ENCODE results near the gene FOXC2.
A peak's percentile ranks its signal among the peaks of the same experiment; 100 is the strongest.

Gene FOXC2

DNA sequence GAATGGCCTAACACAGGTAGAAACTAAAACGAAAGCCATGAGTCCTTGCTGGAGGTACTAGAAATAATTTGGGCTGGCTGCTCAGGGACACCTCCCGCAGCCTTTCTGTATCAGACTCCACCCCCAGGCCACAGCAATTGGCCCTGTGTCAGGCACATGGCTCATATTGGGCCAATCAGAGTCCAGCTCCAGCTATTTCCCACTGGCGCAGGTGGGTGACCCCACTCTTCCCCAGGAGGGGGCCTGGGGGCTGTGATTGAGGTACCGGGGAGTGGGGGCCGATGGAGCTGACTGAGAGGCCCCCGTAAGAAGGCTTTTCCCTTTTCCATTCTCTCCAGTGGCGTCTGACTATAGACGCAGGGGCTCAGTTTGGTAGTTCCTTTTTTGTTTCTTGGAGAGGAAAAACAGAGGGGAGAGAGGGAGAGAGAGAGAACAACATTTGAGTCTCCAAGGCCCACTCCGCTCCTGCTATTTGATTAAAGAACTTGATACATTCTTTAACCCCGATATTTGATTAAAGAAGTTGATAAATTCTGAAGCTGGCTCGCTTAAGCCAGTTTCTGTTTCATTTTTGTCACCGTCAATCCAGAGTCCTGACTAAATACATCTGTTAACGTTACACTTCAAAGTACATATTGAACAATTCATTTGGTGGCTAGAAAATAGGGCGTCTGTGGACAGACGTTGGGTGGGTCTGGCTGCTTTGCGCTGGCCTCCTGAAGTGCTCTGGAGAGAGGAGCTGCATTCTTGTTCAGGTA, 38.0 kb downstream of the FOXC2 start:
- no peak for DNase-seq (ENCODE audit: low read depth)
- TF ChIP-seq, protein P1, sequence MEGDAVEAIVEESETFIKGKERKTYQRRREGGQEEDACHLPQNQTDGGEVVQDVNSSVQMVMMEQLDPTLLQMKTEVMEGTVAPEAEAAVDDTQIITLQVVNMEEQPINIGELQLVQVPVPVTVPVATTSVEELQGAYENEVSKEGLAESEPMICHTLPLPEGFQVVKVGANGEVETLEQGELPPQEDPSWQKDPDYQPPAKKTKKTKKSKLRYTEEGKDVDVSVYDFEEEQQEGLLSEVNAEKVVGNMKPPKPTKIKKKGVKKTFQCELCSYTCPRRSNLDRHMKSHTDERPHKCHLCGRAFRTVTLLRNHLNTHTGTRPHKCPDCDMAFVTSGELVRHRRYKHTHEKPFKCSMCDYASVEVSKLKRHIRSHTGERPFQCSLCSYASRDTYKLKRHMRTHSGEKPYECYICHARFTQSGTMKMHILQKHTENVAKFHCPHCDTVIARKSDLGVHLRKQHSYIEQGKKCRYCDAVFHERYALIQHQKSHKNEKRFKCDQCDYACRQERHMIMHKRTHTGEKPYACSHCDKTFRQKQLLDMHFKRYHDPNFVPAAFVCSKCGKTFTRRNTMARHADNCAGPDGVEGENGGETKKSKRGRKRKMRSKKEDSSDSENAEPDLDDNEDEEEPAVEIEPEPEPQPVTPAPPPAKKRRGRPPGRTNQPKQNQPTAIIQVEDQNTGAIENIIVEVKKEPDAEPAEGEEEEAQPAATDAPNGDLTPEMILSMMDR (conservative IDR thresholded peaks at IDR 0.05; ENCODE audit: control insufficient read depth, insufficient read depth, low read depth, low read length) = no peak
- no peak overlapping the region for H3K4me3 ChIP-seq (ENCODE audit: control insufficient read depth, low read depth, low read length)

DNA sequence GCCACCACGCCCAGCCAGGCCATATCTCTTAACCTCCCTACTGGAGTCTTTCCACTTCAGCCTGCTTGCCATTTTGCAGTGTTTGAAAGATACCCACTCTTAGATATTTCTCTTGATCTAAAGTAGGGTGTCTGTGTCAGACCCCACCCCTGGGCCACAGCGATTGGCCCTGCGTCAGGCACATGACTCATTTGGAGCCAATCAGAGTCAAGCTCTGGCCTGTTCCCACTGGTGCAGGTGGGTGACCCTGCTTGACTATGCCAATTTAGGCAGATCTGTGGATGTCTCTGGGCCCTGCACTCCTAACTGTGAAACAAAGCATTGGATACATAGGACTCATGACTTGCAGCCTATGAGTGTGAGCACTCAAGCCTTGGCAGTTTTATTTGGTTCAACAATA, 39.3 kb downstream of the FOXC2 start:
- H3K4me3 ChIP-seq (ENCODE audit: control insufficient read depth, low read depth, low read length) = no peak overlapping the region
- TF ChIP-seq, protein P1 (conservative IDR thresholded peaks at IDR 0.05; ENCODE audit: control insufficient read depth, insufficient read depth, low read depth, low read length) = no peak
- no peak for DNase-seq (ENCODE audit: low read depth)

DNA sequence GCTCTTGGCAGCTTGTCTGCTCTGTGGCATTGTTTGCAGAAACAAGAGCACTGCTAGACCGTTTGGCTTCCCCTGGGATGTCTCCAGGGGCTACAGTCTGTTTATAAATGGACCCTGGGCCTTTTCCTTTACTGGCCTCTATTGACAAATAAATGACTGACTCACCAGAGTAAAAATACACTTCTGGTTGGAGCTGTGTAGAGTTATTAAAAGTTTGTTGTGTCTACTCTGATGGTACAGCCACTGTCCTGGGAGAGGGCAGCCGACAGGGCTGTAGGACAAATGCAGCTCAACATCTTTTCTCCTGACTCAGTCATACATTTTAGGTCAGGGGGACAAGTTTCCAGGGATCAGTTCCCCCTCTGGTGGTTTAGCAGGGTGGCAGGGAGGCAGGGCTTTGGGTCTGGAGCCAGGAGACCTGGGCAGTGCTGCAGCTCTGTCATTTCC, 41.7 kb downstream of the FOXC2 start:
- DNase-seq (ENCODE audit: low read depth) = no peak
- TF ChIP-seq, protein P1 (conservative IDR thresholded peaks at IDR 0.05; ENCODE audit: control insufficient read depth, insufficient read depth, low read depth, low read length) = no peak
- no peak overlapping the region for H3K4me3 ChIP-seq (ENCODE audit: control insufficient read depth, low read depth, low read length)

DNA sequence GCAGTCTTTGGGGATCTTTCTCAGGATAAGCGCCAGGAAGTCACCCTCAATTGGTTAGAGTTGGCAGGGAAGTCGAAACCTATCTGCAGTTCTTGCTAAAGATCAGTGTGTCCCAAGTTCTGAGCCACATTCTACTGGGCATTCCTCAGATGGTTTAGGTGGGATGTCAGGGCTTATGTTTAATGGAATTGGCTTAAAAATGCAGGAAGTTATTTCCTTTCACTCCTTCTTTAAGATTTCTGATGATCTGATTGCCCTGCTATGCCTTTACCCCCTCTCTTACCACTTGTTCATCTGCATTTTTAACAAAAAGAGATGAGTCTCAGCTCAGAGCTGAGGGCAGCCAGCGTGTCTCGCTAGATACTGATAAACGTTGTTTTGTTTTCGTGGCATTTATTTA, 42.5 kb downstream of the FOXC2 start:
- DNase-seq (ENCODE audit: low read depth) = peak; percentile 64

DNA sequence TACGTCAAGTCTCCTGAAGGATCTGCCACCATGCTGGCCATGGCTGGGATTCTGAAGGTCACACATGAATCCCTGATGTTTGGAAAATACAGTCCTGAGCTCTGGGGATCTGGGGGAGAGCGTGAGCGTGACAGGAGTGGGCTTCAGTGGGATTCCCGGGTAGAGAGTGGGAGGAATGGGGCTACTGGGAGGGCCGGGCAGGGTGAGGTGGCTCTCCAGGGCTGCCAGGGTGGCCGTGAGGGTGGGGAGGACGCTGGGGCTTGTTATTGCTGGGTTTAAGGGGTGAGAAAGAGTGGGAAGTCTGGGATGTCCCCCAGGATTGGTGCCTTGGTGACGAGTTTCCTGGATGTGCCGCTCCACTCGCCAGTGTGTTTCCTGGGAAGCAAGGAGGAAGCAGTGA, 43.0 kb downstream of the FOXC2 start:
- TF ChIP-seq, protein P1 (conservative IDR thresholded peaks at IDR 0.05; ENCODE audit: control insufficient read depth, insufficient read depth, low read depth, low read length) = no peak
- no peak for DNase-seq (ENCODE audit: low read depth)
- H3K4me3 ChIP-seq (ENCODE audit: control insufficient read depth, low read depth, low read length) = no peak overlapping the region

More for the DNA sequence above, 42.5 kb downstream of the FOXC2 start:
- H3K4me3 ChIP-seq (ENCODE audit: control insufficient read depth, low read depth, low read length) = no peak overlapping the region
- TF ChIP-seq, protein P1 (conservative IDR thresholded peaks at IDR 0.05; ENCODE audit: control insufficient read depth, insufficient read depth, low read depth, low read length) = no peak

DNA sequence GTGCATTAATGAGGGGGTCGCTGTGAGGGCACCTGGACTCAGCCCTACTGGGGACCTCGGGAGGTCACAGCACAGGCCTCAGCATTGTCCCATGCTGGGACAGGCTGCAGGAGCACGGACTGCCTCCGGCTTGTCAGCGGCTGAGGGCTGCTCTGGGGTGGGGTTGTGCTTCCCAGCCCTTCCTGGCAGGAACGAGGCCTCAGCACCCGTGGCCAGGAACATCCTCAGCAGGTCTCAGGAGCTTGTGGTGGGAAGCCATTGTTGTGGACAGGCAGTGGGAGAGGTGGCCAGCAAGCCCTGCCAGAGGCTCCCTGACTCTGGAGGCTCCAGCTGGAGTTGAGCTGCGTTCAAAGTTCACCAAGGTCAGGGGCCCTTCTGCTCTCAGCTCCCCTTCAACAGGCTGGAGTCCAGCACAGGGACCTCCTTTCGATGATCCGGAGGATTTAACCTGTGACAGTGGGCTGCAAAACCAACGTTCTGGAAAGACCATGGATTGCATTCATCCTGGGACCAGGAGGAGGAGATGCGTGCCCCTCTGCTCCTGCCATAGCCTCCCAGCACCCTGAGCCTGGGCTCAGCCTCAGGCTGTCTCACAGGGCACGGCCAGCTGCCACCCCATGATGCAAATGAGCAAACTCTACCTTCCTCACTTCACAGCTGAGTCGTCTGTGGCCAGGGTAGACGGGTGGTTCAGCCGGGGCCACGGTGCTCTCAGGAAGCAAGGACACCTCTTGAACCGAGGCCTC, 44.3 kb downstream of the FOXC2 start:
- TF ChIP-seq, protein P1 (conservative IDR thresholded peaks at IDR 0.05; ENCODE audit: control insufficient read depth, insufficient read depth, low read depth, low read length) = no peak

More for the DNA sequence above, 44.3 kb downstream of the FOXC2 start:
- no peak for DNase-seq (ENCODE audit: low read depth)
- no peak overlapping the region for H3K4me3 ChIP-seq (ENCODE audit: control insufficient read depth, low read depth, low read length)

Measured in fibroblast of mammary gland (primary cell).